ENCODE results near the gene ITPA. TPM values are rescaled to one million over a fixed set of nuclear protein-coding genes. Genes with fewer than 3 reads are reported as not detected.
"Not testable (repeated sequence)": the region's sequence is repeated elsewhere in the genome, so short reads cannot be mapped to it uniquely, and the experiment has no call there.

The ITPA gene
- total RNA-seq, 2 donors from 2014 or later = 45.0 to 85.6 TPM

DNA sequence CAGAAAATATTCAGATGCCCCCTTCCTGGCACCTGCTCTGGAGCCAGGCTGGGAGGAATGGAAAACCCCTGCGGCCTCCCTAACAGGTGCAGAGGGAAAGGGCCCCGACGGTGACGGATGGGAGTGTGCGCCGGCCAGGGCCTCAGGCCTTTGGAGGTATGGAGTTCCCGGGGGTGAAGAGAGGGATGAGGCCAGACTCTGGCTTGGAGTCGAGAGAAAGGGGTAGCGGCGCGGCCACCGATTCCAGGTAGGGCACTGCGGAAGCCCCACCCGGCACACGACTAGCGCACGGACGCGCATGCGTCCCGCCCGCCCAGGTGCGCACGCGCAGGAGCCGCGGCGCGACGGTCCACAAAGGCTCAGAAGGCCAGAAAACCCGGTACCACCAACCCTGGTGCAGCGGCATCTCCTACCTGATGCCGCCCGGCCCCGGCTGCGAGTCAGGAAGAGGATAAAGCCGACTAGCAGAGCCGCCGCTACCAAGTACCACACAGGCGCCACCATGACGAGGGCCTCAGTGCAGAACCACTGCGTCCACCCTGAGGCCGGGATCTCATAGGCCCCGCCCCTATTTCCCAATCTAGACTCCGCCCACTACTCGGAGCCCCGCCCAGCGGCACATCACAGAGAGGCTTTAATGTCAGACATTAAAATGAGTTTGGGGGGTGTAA is 5.0 kb upstream of the ITPA start, which contains the start of gene DDRGK1:
Gene DDRGK1, minus strand, starts transcription at position 559 of the 671 bp plus-strand sequence. Its CDS starts 55 bp downstream, at position 504.
- Mint-ChIP-seq H3K27ac (peak within 1 kb of the TSS; percentile 99), H3K27me3 (no peaks in the 10 kb centered on the region), H3K4me3 (peak within 1 kb of the TSS; percentile 94), H3K4me1 (peaks cover 10% of the 10 kb centered on the region), H3K9me3 (no peaks in the 10 kb centered on the region), H3K36me3 (ENCODE audit: low read depth) (peaks cover 54% of the 10 kb centered on the region)
- peak; percentile 91 for ATAC-seq (replicated peaks)

GRCh38 chr20:3208786-3209256 is 477 bp upstream of the ITPA start:
- Mint-ChIP-seq H3K9me3 (no peaks in the 10 kb centered on the region), H3K36me3 (ENCODE audit: low read depth) (peaks cover 36% of the 10 kb centered on the region), H3K4me1 (peaks cover 10% of the 10 kb centered on the region), H3K27ac (peak overlapping the region; percentile 91), H3K4me3 (peak overlapping the region; percentile 91), H3K27me3 (no peaks in the 10 kb centered on the region)
- ATAC-seq (replicated peaks) = no peak

- peak overlapping the region; percentile 91 for H3K4me3 Mint-ChIP-seq
- H3K27me3 Mint-ChIP-seq = no peaks in the 10 kb centered on the region
- no peaks in the 10 kb centered on the region for H3K9me3 Mint-ChIP-seq
- peaks cover 5% of the 10 kb centered on the region for H3K4me1 Mint-ChIP-seq
- peak overlapping the region; percentile 91 for H3K27ac Mint-ChIP-seq
- H3K36me3 Mint-ChIP-seq (ENCODE audit: low read depth) = peaks cover 38% of the 10 kb centered on the region
- peak; percentile 65 for ATAC-seq (replicated peaks)
Observed at GRCh38 chr20:3209946-3210317, 634 bp downstream of the ITPA start.

- ATAC-seq (replicated peaks) = no peak
- Mint-ChIP-seq H3K4me1 (peaks cover 5% of the 10 kb centered on the region), H3K36me3 (ENCODE audit: low read depth) (peaks cover 42% of the 10 kb centered on the region), H3K27ac (peak overlapping the region; percentile 91), H3K4me3 (peak overlapping the region; percentile 91), H3K9me3 (no peaks in the 10 kb centered on the region), H3K27me3 (no peaks in the 10 kb centered on the region)
Observed at GRCh38 chr20:3210346-3210745, 1.0 kb downstream of the ITPA start.

GRCh38 chr20:3213226-3213625 is 3.9 kb downstream of the ITPA start:
- no peak overlapping the region for H3K4me3 Mint-ChIP-seq
- no peaks in the 10 kb centered on the region for H3K9me3 Mint-ChIP-seq
- peak overlapping the region; percentile 14 for H3K27ac Mint-ChIP-seq
- H3K27me3 Mint-ChIP-seq = no peaks in the 10 kb centered on the region
- H3K4me1 Mint-ChIP-seq = peaks cover 5% of the 10 kb centered on the region
- no peak for ATAC-seq (replicated peaks)
- peaks cover 59% of the 10 kb centered on the region for H3K36me3 Mint-ChIP-seq (ENCODE audit: low read depth)

DNA sequence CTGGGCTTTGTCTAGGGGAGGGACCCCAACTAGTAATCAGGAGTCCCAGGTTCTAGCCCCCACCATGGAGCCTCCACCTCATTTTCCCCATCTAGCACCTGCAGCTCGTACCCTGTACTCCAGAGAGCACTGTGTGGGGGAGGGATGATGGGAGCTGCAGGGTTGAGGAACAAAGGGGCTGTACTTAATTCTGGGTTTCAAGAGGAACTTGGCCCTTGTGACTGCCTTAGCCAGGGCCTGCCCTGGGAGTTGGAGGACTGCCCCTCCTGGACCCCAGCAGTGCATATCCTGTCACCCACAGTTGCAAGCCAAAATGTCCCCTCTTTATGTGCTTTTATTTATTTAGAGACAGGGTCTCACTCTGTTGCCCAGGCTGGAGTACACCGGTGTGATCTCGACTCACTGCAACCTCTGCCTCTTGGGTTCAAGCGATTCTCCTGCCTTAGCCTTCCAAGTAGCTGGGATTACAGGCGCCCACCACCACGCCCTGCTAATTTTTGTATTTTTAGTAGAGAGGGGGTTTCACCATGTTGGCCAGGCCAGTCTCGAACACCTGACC is 6.1 kb downstream of the ITPA start:
- H3K27ac Mint-ChIP-seq; H3K27me3 Mint-ChIP-seq; H3K9me3 Mint-ChIP-seq; ATAC-seq (replicated peaks); H3K4me3 Mint-ChIP-seq; H3K4me1 Mint-ChIP-seq: not testable (repeated sequence)
- peaks cover 56% of the 10 kb centered on the region for H3K36me3 Mint-ChIP-seq (ENCODE audit: low read depth)

GRCh38 chr20:3218307-3218988 is 9.2 kb downstream of the ITPA start:
- Mint-ChIP-seq H3K27me3 (no peaks in the 10 kb centered on the region), H3K36me3 (ENCODE audit: low read depth) (peaks cover 75% of the 10 kb centered on the region), H3K4me1 (no peaks in the 10 kb centered on the region), H3K9me3 (no peaks in the 10 kb centered on the region), H3K27ac (no peak overlapping the region), H3K4me3 (no peak overlapping the region)
- ATAC-seq (replicated peaks) = peak; percentile 90

DNA sequence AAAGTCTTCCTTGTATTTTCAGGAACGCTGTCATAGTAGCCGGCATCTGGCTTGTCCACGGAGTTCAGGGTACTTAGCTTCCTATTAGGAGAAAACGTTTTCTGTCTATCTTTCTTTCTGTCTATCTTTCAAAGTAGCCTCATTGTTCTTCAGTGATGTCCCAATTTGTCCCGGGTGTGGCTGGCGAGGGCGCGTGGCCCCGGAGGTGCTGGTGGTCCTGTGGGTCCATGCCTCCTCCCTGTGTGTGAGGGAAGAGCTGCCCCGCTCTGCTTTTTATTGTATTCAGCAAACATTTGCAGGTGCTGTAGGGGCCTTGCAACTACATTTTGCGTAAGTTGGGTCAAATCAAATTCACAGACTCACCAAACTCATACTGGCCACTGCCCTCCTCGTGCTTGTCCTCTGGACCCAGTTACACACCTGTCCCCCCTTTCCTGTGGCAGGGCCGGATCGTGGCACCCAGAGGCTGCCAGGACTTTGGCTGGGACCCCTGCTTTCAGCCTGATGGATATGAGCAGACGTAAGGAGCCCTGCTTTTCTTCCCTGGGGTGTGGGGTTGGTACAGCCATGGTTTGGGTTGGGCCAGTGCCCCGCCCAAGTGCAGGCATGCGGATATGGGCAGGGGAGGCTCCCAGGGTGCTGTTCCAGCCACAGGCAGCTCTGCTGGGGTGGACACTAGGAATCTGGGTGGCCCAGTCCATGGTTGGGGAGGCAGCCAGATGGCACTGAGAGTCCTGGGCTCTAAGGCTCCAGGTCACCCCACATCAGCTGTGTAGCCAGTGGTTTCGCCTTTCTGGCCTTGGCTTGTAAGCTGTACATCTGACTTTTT is 12.3 kb downstream of the ITPA start:
- no peak for ATAC-seq (replicated peaks)
- no peaks in the 10 kb centered on the region for H3K4me1 Mint-ChIP-seq
- H3K9me3 Mint-ChIP-seq = no peaks in the 10 kb centered on the region
- H3K27me3 Mint-ChIP-seq = no peaks in the 10 kb centered on the region
- H3K36me3 Mint-ChIP-seq (ENCODE audit: low read depth) = peaks cover 48% of the 10 kb centered on the region
- H3K4me3 Mint-ChIP-seq = no peak overlapping the region
- H3K27ac Mint-ChIP-seq = no peak overlapping the region

DNA sequence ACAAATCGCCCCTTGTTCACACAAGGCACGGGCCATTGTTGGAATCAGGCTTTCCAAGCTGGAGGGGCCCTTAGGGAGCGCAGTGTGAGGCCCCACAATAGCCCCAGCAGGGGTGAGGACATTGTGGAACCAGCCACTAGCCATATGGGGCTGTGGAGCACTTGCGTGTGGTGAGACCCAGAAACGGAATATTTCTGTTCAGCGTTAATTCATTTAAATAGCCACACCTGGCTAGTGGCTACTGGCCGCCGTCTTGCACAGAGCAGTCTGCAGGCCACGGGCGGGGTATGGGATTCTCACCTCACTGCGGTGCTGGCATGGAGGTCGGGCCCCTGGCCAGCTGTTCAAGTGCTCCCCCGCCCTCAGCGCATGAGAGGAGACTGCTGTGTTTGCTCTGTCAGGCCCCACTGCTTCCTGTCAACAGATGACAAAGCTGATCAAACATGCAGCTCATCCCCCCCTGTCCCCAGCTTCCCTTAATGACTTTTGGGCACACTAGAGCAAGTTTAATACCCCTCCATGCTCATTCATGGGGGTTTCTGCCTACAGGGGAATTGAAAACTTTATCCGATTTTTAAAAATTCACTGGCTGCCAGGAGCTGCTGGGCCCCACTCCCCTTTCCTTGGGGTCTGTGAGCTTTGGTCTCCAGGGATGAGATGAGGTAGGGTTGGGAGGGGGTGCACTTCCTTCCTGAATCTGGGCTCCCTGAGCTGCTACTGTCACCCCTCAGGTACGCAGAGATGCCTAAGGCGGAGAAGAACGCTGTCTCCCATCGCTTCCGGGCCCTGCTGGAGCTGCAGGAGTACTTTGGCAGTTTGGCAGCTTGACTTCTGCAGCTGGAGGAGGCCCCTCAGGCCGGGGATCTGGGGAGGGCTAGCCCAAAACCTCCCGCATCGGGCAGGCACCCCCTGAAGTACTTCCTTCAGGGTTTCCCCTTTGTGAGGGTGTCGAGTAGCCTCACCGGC is 13.6 kb downstream of the ITPA start:
- ATAC-seq (replicated peaks) = no peak
- Mint-ChIP-seq H3K4me1 (no peaks in the 10 kb centered on the region), H3K27ac (no peak overlapping the region)

DNA sequence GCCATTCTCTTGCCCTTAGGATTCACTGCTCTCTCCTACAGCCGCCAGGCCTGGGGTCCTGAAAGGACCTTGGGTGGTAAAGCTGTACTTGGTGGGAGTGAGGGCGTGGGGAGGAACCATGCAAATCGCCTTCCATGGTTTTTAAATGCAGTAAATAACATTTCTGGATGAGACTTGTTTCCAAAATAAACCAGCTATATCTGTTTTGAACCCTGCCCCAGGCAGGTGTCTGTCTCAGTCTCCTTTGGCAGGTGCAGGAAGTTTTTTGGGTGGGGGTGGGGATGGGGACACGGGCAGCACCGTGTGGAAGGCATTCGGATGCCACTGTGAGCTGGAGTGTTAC is 14.3 kb downstream of the ITPA start:
- peaks cover 39% of the 10 kb centered on the region for H3K36me3 Mint-ChIP-seq (ENCODE audit: low read depth)
- no peaks in the 10 kb centered on the region for H3K9me3 Mint-ChIP-seq
- H3K4me3 Mint-ChIP-seq = no peak overlapping the region
- H3K4me1 Mint-ChIP-seq = no peaks in the 10 kb centered on the region
- H3K27me3 Mint-ChIP-seq = no peaks in the 10 kb centered on the region
- H3K27ac Mint-ChIP-seq = no peak overlapping the region
- ATAC-seq (replicated peaks) = no peak

More for the DNA sequence above, 13.6 kb downstream of the ITPA start:
- Mint-ChIP-seq H3K27me3 (no peaks in the 10 kb centered on the region), H3K36me3 (ENCODE audit: low read depth) (peaks cover 47% of the 10 kb centered on the region), H3K9me3 (no peaks in the 10 kb centered on the region), H3K4me3 (no peak overlapping the region)

GRCh38 chr20:3223994-3224680 is 14.8 kb downstream of the ITPA start:
- no peak for ATAC-seq (replicated peaks)
- Mint-ChIP-seq H3K27ac (no peak overlapping the region), H3K9me3 (no peaks in the 10 kb centered on the region), H3K36me3 (ENCODE audit: low read depth) (peaks cover 39% of the 10 kb centered on the region), H3K4me3 (no peak overlapping the region), H3K27me3 (no peaks in the 10 kb centered on the region), H3K4me1 (no peaks in the 10 kb centered on the region)

DNA sequence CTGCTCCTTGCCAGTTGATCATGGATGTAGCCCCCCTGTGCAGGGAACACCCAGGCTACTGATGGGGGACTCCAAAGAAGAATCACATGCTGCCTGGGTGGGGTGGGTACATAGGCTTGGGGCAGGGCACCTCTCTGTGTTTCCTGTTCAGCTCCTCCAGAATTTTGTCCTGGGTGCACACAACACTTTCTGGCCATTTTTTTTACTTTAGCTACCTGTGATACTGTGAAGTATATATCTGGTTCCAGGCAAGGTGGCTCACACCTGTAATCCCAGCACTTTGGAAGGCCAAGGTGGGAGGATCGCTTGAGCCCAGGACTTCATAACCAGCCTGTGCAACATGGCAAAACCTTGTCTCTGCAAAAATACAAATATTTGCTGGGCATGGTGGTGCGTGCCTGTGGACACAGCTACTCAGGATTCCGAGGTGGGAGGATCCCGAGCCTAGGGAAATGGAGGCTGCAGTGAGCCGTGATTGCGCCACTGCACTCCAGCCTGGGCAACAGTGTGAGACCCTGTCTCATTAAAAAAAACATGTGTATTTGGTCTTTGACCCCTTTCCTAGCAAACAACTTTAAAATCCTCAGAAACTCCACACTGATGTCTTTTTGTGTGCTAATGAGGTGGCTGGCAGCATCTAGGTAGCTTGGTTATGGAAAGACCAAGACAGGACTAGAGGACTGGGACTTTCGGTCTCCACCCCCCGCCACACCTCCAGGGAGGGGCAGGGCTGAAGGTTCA is 15.6 kb downstream of the ITPA start:
- Mint-ChIP-seq H3K4me1 (no peaks in the 10 kb centered on the region), H3K36me3 (ENCODE audit: low read depth) (peaks cover 37% of the 10 kb centered on the region), H3K27me3 (no peaks in the 10 kb centered on the region), H3K4me3 (no peak overlapping the region), H3K27ac (no peak overlapping the region), H3K9me3 (no peaks in the 10 kb centered on the region)
- no peak for ATAC-seq (replicated peaks)

- Mint-ChIP-seq H3K27me3 (no peaks in the 10 kb centered on the region), H3K27ac (no peak overlapping the region), H3K4me1 (no peaks in the 10 kb centered on the region), H3K4me3 (no peak overlapping the region), H3K36me3 (ENCODE audit: low read depth) (peaks cover 24% of the 10 kb centered on the region), H3K9me3 (no peaks in the 10 kb centered on the region)
- no peak for ATAC-seq (replicated peaks)
Observed at GRCh38 chr20:3226093-3226492, 16.8 kb downstream of the ITPA start.

Measured in activated T-helper 17 cell treated with anti-CD3 and anti-CD28 coated beads, Interleukin-2, amount 50 U/mL, for 72 hours (primary cell).